ENCODE measurements around the gene C16orf74.

C16orf74 gene

GRCh38 chr16:85678016-85678415 lies 72.9 kb downstream of the C16orf74 start:
- Histone ChIP-seq H3K9ac (ENCODE audit: insufficient read length) (no peak overlapping the region), H3K36me3 (ENCODE audit: insufficient read depth, low read length) (peaks cover 33% of the 10 kb centered on the region; the same call in 1 of the 2 replicates), H3K9me3 (ENCODE audit: low read depth, low read length) (no peaks in the 10 kb centered on the region), H3K27ac (no peak overlapping the region), H3K4me3 (no peak overlapping the region)
- TF ChIP-seq FOXP2 (optimal IDR thresholded peaks at IDR 0.05; ENCODE audit: control extremely low read depth, extremely low read length, insufficient read depth) (no peak), EZH2 (IDR thresholded peaks at IDR 0.05) (no peak), POLR2AphosphoS5 (IDR thresholded peaks at IDR 0.05; ENCODE audit: borderline replicate concordance, low read depth, low read length) (no peak)
- DNase-seq (ENCODE audit: low read depth, low spot score) = no peak

- Histone ChIP-seq H3K27ac (no peak overlapping the region), H3K9ac (ENCODE audit: insufficient read length) (no peak overlapping the region), H3K4me3 (no peak overlapping the region), H3K36me3 (ENCODE audit: insufficient read depth, low read length) (peaks cover 38% of the 10 kb centered on the region), H3K9me3 (ENCODE audit: low read depth, low read length) (no peaks in the 10 kb centered on the region)
- DNase-seq (ENCODE audit: low read depth, low spot score) = no peak
- TF ChIP-seq POLR2AphosphoS5 (IDR thresholded peaks at IDR 0.05; ENCODE audit: borderline replicate concordance, low read depth, low read length) = no peak
- TF ChIP-seq EZH2 (IDR thresholded peaks at IDR 0.05) = no peak
- no peak for TF ChIP-seq FOXP2 (optimal IDR thresholded peaks at IDR 0.05; ENCODE audit: control extremely low read depth, extremely low read length, insufficient read depth)
Observed at GRCh38 chr16:85677383-85677967, 73.4 kb downstream of the C16orf74 start.

GRCh38 chr16:85676466-85676865 lies 74.4 kb downstream of the C16orf74 start:
- Histone ChIP-seq H3K9ac (ENCODE audit: insufficient read length) (no peak overlapping the region), H3K4me3 (no peak overlapping the region), H3K9me3 (ENCODE audit: low read depth, low read length) (no peaks in the 10 kb centered on the region), H3K27ac (no peak overlapping the region), H3K36me3 (ENCODE audit: insufficient read depth, low read length) (peaks cover 38% of the 10 kb centered on the region)
- DNase-seq (ENCODE audit: low read depth, low spot score) = no peak
- no peak for TF ChIP-seq FOXP2 (optimal IDR thresholded peaks at IDR 0.05; ENCODE audit: control extremely low read depth, extremely low read length, insufficient read depth)
- no peak for TF ChIP-seq EZH2 (IDR thresholded peaks at IDR 0.05)
- TF ChIP-seq POLR2AphosphoS5 (IDR thresholded peaks at IDR 0.05; ENCODE audit: borderline replicate concordance, low read depth, low read length) = no peak

GRCh38 chr16:85675251-85675874 lies 75.5 kb downstream of the C16orf74 start:
- Histone ChIP-seq H3K36me3 (ENCODE audit: insufficient read depth, low read length) (peaks cover 33% of the 10 kb centered on the region), H3K27ac (no peak overlapping the region), H3K4me3 (no peak overlapping the region), H3K9me3 (ENCODE audit: low read depth, low read length) (no peaks in the 10 kb centered on the region), H3K9ac (ENCODE audit: insufficient read length) (no peak overlapping the region)
- DNase-seq (ENCODE audit: low read depth, low spot score) = no peak
- TF ChIP-seq POLR2AphosphoS5 (IDR thresholded peaks at IDR 0.05; ENCODE audit: borderline replicate concordance, low read depth, low read length) = no peak

GRCh38 chr16:85674828-85675227 lies 76.1 kb downstream of the C16orf74 start:
- TF ChIP-seq EZH2 (IDR thresholded peaks at IDR 0.05) (no peak), FOXP2 (optimal IDR thresholded peaks at IDR 0.05; ENCODE audit: control extremely low read depth, extremely low read length, insufficient read depth) (no peak), POLR2AphosphoS5 (IDR thresholded peaks at IDR 0.05; ENCODE audit: borderline replicate concordance, low read depth, low read length) (no peak)
- H3K9ac ChIP-seq (ENCODE audit: insufficient read length) = no peak overlapping the region
- H3K36me3 ChIP-seq (ENCODE audit: insufficient read depth, low read length) = peaks cover 33% of the 10 kb centered on the region
- H3K4me3 ChIP-seq = no peak overlapping the region
- no peak for DNase-seq (ENCODE audit: low read depth, low spot score)
- no peak overlapping the region for H3K27ac ChIP-seq
- no peaks in the 10 kb centered on the region for H3K9me3 ChIP-seq (ENCODE audit: low read depth, low read length)

- Histone ChIP-seq H3K27ac (no peak overlapping the region), H3K36me3 (ENCODE audit: insufficient read depth, low read length) (peaks cover 33% of the 10 kb centered on the region), H3K9me3 (ENCODE audit: low read depth, low read length) (no peaks in the 10 kb centered on the region), H3K9ac (ENCODE audit: insufficient read length) (no peak overlapping the region), H3K4me3 (no peak overlapping the region)
- no peak for DNase-seq (ENCODE audit: low read depth, low spot score)
- TF ChIP-seq POLR2AphosphoS5 (IDR thresholded peaks at IDR 0.05; ENCODE audit: borderline replicate concordance, low read depth, low read length) = no peak
- TF ChIP-seq EZH2 (IDR thresholded peaks at IDR 0.05) = no peak
Observed at GRCh38 chr16:85674418-85674755, 76.5 kb downstream of the C16orf74 start.

- Histone ChIP-seq H3K27ac (no peak overlapping the region), H3K4me3 (no peak overlapping the region), H3K9me3 (ENCODE audit: low read depth, low read length) (no peaks in the 10 kb centered on the region), H3K36me3 (ENCODE audit: insufficient read depth, low read length) (peaks cover 33% of the 10 kb centered on the region), H3K9ac (ENCODE audit: insufficient read length) (no peak overlapping the region)
- DNase-seq (ENCODE audit: low read depth, low spot score) = no peak
- TF ChIP-seq POLR2AphosphoS5 (IDR thresholded peaks at IDR 0.05; ENCODE audit: borderline replicate concordance, low read depth, low read length) (no peak), FOXP2 (optimal IDR thresholded peaks at IDR 0.05; ENCODE audit: control extremely low read depth, extremely low read length, insufficient read depth) (no peak), EZH2 (IDR thresholded peaks at IDR 0.05) (no peak)
Observed at GRCh38 chr16:85673529-85674417, 77.1 kb downstream of the C16orf74 start.

- no peaks in the 10 kb centered on the region for H3K9me3 ChIP-seq (ENCODE audit: low read depth, low read length)
- no peak for DNase-seq (ENCODE audit: low read depth, low spot score)
- no peak overlapping the region for H3K4me3 ChIP-seq
- H3K36me3 ChIP-seq (ENCODE audit: insufficient read depth, low read length) = peaks cover 24% of the 10 kb centered on the region
- H3K27ac ChIP-seq = no peak overlapping the region
- H3K9ac ChIP-seq (ENCODE audit: insufficient read length) = no peak overlapping the region
- no peak for TF ChIP-seq FOXP2 (optimal IDR thresholded peaks at IDR 0.05; ENCODE audit: control extremely low read depth, extremely low read length, insufficient read depth)
- TF ChIP-seq EZH2 (IDR thresholded peaks at IDR 0.05) = no peak
- no peak for TF ChIP-seq POLR2AphosphoS5 (IDR thresholded peaks at IDR 0.05; ENCODE audit: borderline replicate concordance, low read depth, low read length)
Observed at GRCh38 chr16:85670840-85671239, 80.1 kb downstream of the C16orf74 start.

Data from SK-N-MC (cell line).